Heart left ventricle (tissue), 16 donors: ENCODE data around the gene RPS6KC1. TPM values are rescaled to one million over a fixed set of nuclear protein-coding genes. Genes with fewer than 3 reads are reported as not detected.

Experiments
- ATAC-seq, 4 donors: fragments of 200-7000 bp; cut with Tn5 transposase; one replicate each; pipeline ENCODE4 v1.9.1; 2020 to 2022; ENCODE audit warnings: moderate library complexity in 4 of 4, mild to moderate bottlenecking in 3 of 4, moderate number of reproducible peaks in 1 of 4
- DNase-seq, 5 donors: peaks; one replicate each; pipeline ENCODE4 v3.0.0-alpha.2; 2020
- H3K27ac ChIP-seq, 12 donors: fragments of 200-600 bp; sonication (generic) in 4 of 12; one replicate each; pipeline versions ENCODE4 v1.5.0 to v1.8.0; 2016 to 2022; ENCODE audit warnings: mild to moderate bottlenecking in 2 of 12
- H3K27me3 ChIP-seq, 9 donors: fragments of 200-600 bp; sonication (generic) in 2 of 9; one replicate each; pipeline versions ENCODE4 v1.5.1 to v1.8.0; 2016 to 2022; ENCODE audit warnings: mild to moderate bottlenecking in 3 of 9
- H3K36me3 ChIP-seq, 9 donors: fragments of 200-600 bp; sonication (generic) in 2 of 9; one replicate each; pipeline versions ENCODE4 v1.5.0 to v1.8.0; 2018 to 2022; ENCODE audit warnings: mild to moderate bottlenecking in 2 of 9
- H3K4me1 ChIP-seq, 12 donors: fragments of 200-600 bp; sonication (generic) in 4 of 12; one replicate each; pipeline versions ENCODE4 v1.5.0 to v1.8.0; 2016 to 2022; ENCODE audit warnings: mild to moderate bottlenecking in 3 of 12
- H3K4me3 ChIP-seq, 12 donors: fragments of 200-600 bp; sonication (generic) in 4 of 12; one replicate each; pipeline versions ENCODE4 v1.5.0 to v1.8.0; 2017 to 2022; ENCODE audit warnings: mild to moderate bottlenecking in 9 of 12, moderate library complexity in 4 of 12
- H3K9me3 ChIP-seq, 12 donors: fragments of 200-600 bp; sonication (generic) in 4 of 12; one replicate each; pipeline versions ENCODE4 v1.5.0 to v1.8.0; 2016 to 2022; ENCODE audit warnings: mild to moderate bottlenecking in 1 of 12
- CTCF ChIP-seq, 12 donors: fragments of 200-600 bp; sonication (generic) in 4 of 12; IDR thresholded peaks; one replicate each; pipeline versions ENCODE4 v1.5.0 to v1.8.0; 2018 to 2022; ENCODE audit warnings: antibody characterized with exemption in 12 of 12, mild to moderate bottlenecking in 5 of 12
- POLR2A ChIP-seq, 2 donors: fragments of 450-650 bp; IDR thresholded peaks; one replicate each; pipeline ENCODE4 v1.6.1; 2017; ENCODE audit warnings: antibody characterized with exemption in 2 of 2, mild to moderate bottlenecking in 2 of 2, moderate library complexity in 2 of 2
- WGBS, 4 donors: extraction: QIAGEN DNeasy Blood & Tissue Kit in 2 of 4; methylation state at CpG; one replicate each; pipeline versions ENCODE4 v1.1.5 to v1.1.7; 2013 to 2018; 5-methylcytosine and 5-hydroxymethylcytosine counted together
- intact Hi-C, 10 donors: fragments of 100-400 bp; cut with DNase I; formaldehyde crosslinking; loops; one replicate each; pipeline versions ENCODE4 v1.11.1 to v1.14.2; 2022
- polyA plus RNA-seq, 2 donors: library from polyadenylated mRNA; stranded (reverse); fragments of 200-250 nt; gene quantifications; one replicate each; pipeline ENCODE4 v1.2.3, GENCODE V29; 2013
- total RNA-seq, 9 donors: library from RNA; depleted of rRNA in 2 of 9; stranded (reverse); fragments of >200 nt in 2 of 9; fragmentation: NEBNext Ultra II Directional in 3 of 9; extraction: Animal tissue kit (Norgen Biotek cat#: 25700) in 3 of 9; gene quantifications; one replicate each; pipeline versions ENCODE4 v1.1.0 to v1.2.4, GENCODE V29; 2016 to 2023
- donor health status: ischemic (EF 13 %, LVEDD 7.1; RV severe dilation, severe dysfunction).
- donor health status: healthy with polysubstance abuse.
- donor health status: DM: no; HTN: yes; CAD: no.
- donor health status: DM: no; HTN: no; CAD: no.
- donor health status: ischemic (EF 25% LVEDD 6.9; RV normal size, moderate dysfunction).
- donor health status: ischemic (EF 25% LVEDD 5.7; RV mildly dilated, moderate dysfunction).
- donor health status: healthy.
- donor health status: DM: yes; HTN: yes; CAD: no.
- donor health status: ischemic (EF 35%, LVEDD 5.7; RV mildly dilated, moderate dysfunction).
- donor health status: nonischemic (EF 11% LVEDD 7.7; RV severe dilation, severe dysfunction).
- donor health status: DM: yes; HTN: yes; CAD: no.
- donor health status: PGD.
- donor health status: ischemic (EF 29% LVEDD 5.4; RV normal size, mild dysfunction).
- donor health status: nonischemic (EF 23%, LVEDD 6.1; RV moderate dilation, normal function).

The RPS6KC1 gene
- total and polyA plus RNA-seq, 11 donors: 3.0 to 15.6 (median 10.4) TPM

- H3K36me3 ChIP-seq: no peaks in the 10 kb centered on the region
- intact Hi-C loops: no loop called here
- no peak for ATAC-seq
Measured at GRCh38 chr1:213065800-213066199, 14.8 kb downstream of the RPS6KC1 start.

GRCh38 chr1:213066363-213066762 lies 15.3 kb downstream of the RPS6KC1 start:
- ATAC-seq (no peak), DNase-seq (no peak)
- Histone ChIP-seq H3K4me1 (peaks cover 0 to 16% (median 0%) of the 10 kb centered on the region in 12 donors), H3K27ac (no peak overlapping the region), H3K27me3 (no peaks in the 10 kb centered on the region), H3K4me3 (no peak overlapping the region), H3K36me3 (no peaks in the 10 kb centered on the region), H3K9me3 (no peaks in the 10 kb centered on the region)
- 64 to 81% (median 71%) methylated on average over 2 of the region's 2 CpGs for WGBS, 4 donors
- no peak for TF ChIP-seq CTCF (IDR thresholded peaks at IDR 0.05)
- no peak for TF ChIP-seq POLR2A (IDR thresholded peaks at IDR 0.05)
- intact Hi-C loops: no loop called here

More at GRCh38 chr1:213065800-213066199, 14.8 kb downstream of the RPS6KC1 start:
- Histone ChIP-seq H3K27me3 (no peaks in the 10 kb centered on the region), H3K4me3 (no peak overlapping the region), H3K9me3 (no peaks in the 10 kb centered on the region), H3K4me1 (peaks cover 0 to 11% (median 0%) of the 10 kb centered on the region in 12 donors), H3K27ac (no peak overlapping the region)
- WGBS, 4 donors: 94 to 95% (median 95%) methylated on average over 5 of the region's 5 CpGs
- no peak for DNase-seq
- no peak for TF ChIP-seq CTCF (IDR thresholded peaks at IDR 0.05)
- no peak for TF ChIP-seq POLR2A (IDR thresholded peaks at IDR 0.05)

GRCh38 chr1:213067352-213067751 lies 16.3 kb downstream of the RPS6KC1 start:
- DNase-seq (no peak), ATAC-seq (no peak)
- no peaks in the 10 kb centered on the region for H3K27me3 ChIP-seq
- H3K4me3 ChIP-seq: no peak overlapping the region
- H3K27ac ChIP-seq: no peak overlapping the region
- H3K36me3 ChIP-seq: no peaks in the 10 kb centered on the region
- no peaks in the 10 kb centered on the region for H3K9me3 ChIP-seq
- intact Hi-C loops: no loop called here
- TF ChIP-seq CTCF (IDR thresholded peaks at IDR 0.05): no peak
- TF ChIP-seq POLR2A (IDR thresholded peaks at IDR 0.05): no peak
- 87 to 94% (median 91%) methylated on average over 1 of the region's 1 CpG for WGBS, 4 donors
- peaks cover 0 to 21% (median 0%) of the 10 kb centered on the region in 12 donors for H3K4me1 ChIP-seq

- TF ChIP-seq CTCF (IDR thresholded peaks at IDR 0.05) (peak in 4 of 12 donors; percentile 10 to 32 (median 21)), POLR2A (IDR thresholded peaks at IDR 0.05) (no peak)
- Histone ChIP-seq H3K27me3 (no peaks in the 10 kb centered on the region), H3K4me3 (no peak overlapping the region), H3K27ac (peak overlapping the region in 1 of 12 donors; percentile 5), H3K36me3 (peaks cover 0 to 10% (median 0%) of the 10 kb centered on the region in 9 donors), H3K9me3 (no peaks in the 10 kb centered on the region), H3K4me1 (peaks cover 0 to 21% (median 0%) of the 10 kb centered on the region in 12 donors)
- DNase-seq (no peak), ATAC-seq (peak in 3 of 4 donors; percentile 36 to 46 (median 44))
- intact Hi-C loops: no loop called here
- WGBS, 4 donors: 61 to 79% (median 68%) methylated on average over 2 of the region's 2 CpGs
Measured at GRCh38 chr1:213070406-213070805, 19.4 kb downstream of the RPS6KC1 start.
